ENCODE data around the gene ZNF142.

- TF ChIP-seq POLR2A (IDR thresholded peaks at IDR 0.05) (no peak), CTCF (IDR thresholded peaks at IDR 0.05) (no peak), EP300 (IDR thresholded peaks at IDR 0.05) (no peak)
These were observed 16.6 kb downstream of the ZNF142 start for GRCh38 chr2:218642786-218643185.
